ENCODE results near the gene ACR. TPM values are rescaled to one million over a fixed set of nuclear protein-coding genes. Genes with fewer than 3 reads are reported as not detected.

Gene ACR
- total and polyA plus RNA-seq, 3 donors from 2014 or later: 49.5 to 181 (median 88.7) TPM

GRCh38 chr22:50696799-50697561 lies 41.0 kb upstream of the ACR start:
- H3K36me3 ChIP-seq (ENCODE audit: low read depth, missing control alignments): no peaks in the 10 kb centered on the region
- no peaks in the 10 kb centered on the region for H3K9me3 ChIP-seq
- DNase-seq: no peak
- 7 to 41% methylated on average over 6 to 44 of the region's 58 CpGs for WGBS, 2 donors
- TF ChIP-seq POLR2A (IDR thresholded peaks at IDR 0.05) (no peak), CTCF (IDR thresholded peaks at IDR 0.05) (peak; percentile 22 to 39 (median 35))
- H3K4me3 ChIP-seq: peak overlapping the region; percentile 18 to 38
- no peaks in the 10 kb centered on the region for H3K4me1 ChIP-seq
- H3K27ac ChIP-seq: no peak overlapping the region
- intact Hi-C loops (cut with DNase I; ENCODE audit: low total_unique reads): no loop called here
- H3K27me3 ChIP-seq: no peaks in the 10 kb centered on the region

GRCh38 chr22:50697667-50698506 lies 40.1 kb upstream of the ACR start:
- Histone ChIP-seq H3K4me1 (no peaks in the 10 kb centered on the region), H3K4me3 (peak overlapping the region in 1 of 2 donors; percentile 18), H3K36me3 (ENCODE audit: low read depth, missing control alignments) (no peaks in the 10 kb centered on the region), H3K9me3 (no peaks in the 10 kb centered on the region), H3K27ac (no peak overlapping the region), H3K27me3 (no peaks in the 10 kb centered on the region)
- DNase-seq: no peak
- TF ChIP-seq CTCF (IDR thresholded peaks at IDR 0.05) (no peak), POLR2A (IDR thresholded peaks at IDR 0.05) (no peak)
- intact Hi-C loops (cut with DNase I; ENCODE audit: low total_unique reads): no loop called here
- 6 to 20% methylated on average over 9 to 46 of the region's 54 CpGs for WGBS, 2 donors

GRCh38 chr22:50698546-50698945 lies 39.5 kb upstream of the ACR start:
- Histone ChIP-seq H3K36me3 (ENCODE audit: low read depth, missing control alignments) (no peaks in the 10 kb centered on the region), H3K27ac (no peak overlapping the region), H3K4me3 (no peak overlapping the region), H3K4me1 (no peaks in the 10 kb centered on the region), H3K9me3 (no peaks in the 10 kb centered on the region), H3K27me3 (no peaks in the 10 kb centered on the region)
- intact Hi-C loops (cut with DNase I; ENCODE audit: low total_unique reads): no loop called here
- TF ChIP-seq CTCF (IDR thresholded peaks at IDR 0.05) (no peak), POLR2A (IDR thresholded peaks at IDR 0.05) (no peak)
- DNase-seq: no peak
- 81% methylated on average over 12 of the region's 12 CpGs; no CpG with 5 or more reads in 1 of the 2 donors for WGBS, 2 donors

- H3K27ac ChIP-seq: no peak overlapping the region
- H3K27me3 ChIP-seq: no peaks in the 10 kb centered on the region
- intact Hi-C loops (cut with DNase I; ENCODE audit: low total_unique reads): no loop called here
- no peak for DNase-seq
- 91 to 95% methylated on average over 12 to 15 of the region's 15 CpGs for WGBS, 2 donors
- H3K4me3 ChIP-seq: no peak overlapping the region
- no peak for TF ChIP-seq CTCF (IDR thresholded peaks at IDR 0.05)
- TF ChIP-seq POLR2A (IDR thresholded peaks at IDR 0.05): no peak
- H3K9me3 ChIP-seq: no peaks in the 10 kb centered on the region
- H3K4me1 ChIP-seq: no peaks in the 10 kb centered on the region
- H3K36me3 ChIP-seq (ENCODE audit: low read depth, missing control alignments): no peaks in the 10 kb centered on the region
Measured at GRCh38 chr22:50699001-50699755, 38.8 kb upstream of the ACR start.

Measured in testis (tissue), 3 donors.